COLO668 (cell line): ENCODE measurements around the gene MTERF4.

Experiments
- DNase-seq: peaks from one replicate; lab custom pipeline; 2025; ENCODE audit not compliant: unreplicated experiment; lab: John Stamatoyannopoulos, UW

MTERF4 gene

DNA sequence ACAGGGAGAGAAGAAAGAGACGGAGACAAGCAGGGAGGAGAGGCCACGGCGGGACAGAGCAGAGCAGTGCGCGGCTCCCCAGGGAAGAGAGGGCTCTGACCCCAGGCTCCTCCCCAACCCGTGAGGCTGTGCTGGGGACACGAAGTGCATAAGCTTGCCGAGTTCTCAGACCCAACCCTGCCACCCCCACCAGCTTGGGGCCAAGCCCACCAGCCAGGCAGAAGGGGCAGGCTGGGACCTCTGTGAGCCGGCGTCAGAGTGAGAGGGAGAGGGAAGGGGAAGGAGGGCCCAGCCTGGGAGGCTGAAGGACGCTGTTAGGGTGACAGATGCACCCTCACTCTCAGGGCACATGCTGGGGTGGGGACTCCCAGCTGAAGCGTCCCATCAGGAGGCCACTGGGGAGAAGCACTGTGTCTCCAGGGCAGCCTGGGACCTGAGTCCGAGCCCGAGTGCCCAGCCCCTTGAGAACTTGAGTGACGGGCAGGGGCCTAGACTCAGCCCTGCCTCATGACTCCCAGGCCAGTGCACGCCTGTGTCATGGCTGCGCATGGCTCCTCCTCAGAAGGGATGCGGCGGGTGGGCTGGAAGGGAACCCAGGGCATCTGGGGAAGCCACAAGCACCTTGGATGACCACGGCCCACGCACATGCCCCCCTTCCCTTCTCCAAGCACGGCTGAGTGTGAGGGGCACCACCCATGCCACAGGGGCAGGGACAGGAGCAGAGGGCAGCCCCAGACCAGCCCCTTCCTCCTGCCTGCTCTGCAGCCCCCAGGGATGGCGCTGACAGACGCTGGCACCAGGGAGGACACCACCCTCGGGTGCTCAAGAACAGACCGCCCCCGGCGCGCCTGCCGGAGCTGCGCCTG, 31.0 kb downstream of the MTERF4 start:
- no peak for DNase-seq

DNA sequence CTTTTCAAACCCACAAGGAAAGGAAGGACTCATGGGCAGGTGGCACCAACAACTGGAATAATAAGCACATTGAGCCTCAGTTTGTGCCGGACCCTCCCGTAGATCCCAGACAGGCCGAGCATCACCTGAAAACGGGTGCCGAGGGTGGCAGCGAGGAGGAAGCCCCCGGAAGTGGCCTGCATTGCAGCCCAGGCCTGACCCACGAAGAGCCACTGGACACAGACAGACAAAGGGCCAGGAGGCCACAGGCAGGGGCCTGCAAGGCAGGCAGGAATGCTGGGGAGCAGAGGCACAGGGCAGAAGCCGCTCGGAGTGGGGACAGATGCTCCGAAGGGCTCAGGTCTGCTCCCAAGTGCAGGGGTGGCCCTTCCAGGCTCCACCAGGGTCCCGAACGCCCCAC, 31.7 kb downstream of the MTERF4 start:
- DNase-seq = no peak

DNA sequence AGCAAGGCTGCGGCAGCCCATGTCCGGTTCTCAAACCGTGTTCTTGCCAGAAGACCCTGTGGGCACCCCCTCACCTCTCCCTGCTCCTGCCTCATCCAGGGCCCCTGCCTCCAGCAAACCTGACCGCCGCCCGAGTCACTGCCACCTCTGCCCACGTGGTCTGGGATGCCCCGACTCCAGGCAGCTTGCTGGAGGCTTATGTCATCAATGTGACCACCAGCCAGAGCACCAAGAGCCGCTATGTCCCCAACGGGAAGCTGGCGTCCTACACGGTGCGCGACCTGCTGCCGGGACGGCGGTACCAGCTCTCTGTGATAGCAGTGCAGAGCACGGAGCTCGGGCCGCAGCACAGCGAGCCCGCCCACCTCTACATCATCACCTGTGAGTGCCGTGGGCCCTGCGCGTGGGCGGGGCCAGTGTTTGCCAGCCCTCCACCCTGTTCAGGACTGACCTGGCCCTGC, 32.2 kb downstream of the MTERF4 start:
- DNase-seq = no peak

DNA sequence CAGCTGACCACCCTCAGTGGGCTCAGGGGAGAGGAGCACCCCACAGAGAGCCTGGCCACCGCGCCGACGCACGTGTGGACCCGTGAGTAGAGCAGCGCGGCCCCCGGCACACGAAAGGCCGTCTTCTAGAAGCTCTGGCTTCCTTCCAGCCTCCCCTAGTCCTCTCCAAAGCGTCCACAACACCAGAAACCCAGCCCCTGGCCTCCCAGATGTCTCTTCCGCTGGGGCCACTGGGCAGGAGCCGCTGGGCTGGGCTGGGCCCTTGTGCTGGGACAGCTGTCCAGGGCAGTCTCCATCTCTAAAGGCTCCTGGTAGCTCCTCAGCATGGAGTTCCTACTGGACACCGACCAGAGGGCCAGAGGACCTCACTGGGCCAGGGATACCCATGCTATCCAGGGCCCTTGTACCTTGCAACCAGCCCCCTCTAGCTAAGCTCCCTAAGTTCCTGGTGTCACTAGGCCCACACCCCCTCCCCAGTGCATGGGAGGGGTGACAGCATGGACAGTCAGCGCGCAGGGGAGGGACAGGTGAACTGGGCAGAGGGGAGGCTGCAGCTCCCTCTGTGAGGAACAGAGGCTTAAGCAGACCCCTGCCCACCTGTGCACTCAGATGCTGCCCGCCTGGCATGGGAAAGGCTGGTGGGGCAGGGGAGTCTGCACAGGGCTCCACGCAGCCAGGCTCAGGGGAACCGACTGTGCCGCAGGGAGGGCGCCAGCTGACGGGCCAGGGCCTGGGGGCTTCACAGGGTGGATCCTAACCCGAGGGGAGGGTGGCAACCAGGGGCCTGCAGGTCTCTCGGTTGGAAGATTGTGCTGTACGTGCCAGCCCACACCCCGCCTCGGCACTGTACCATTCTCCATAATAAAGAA, 32.9 kb downstream of the MTERF4 start:
- DNase-seq = no peak

DNA sequence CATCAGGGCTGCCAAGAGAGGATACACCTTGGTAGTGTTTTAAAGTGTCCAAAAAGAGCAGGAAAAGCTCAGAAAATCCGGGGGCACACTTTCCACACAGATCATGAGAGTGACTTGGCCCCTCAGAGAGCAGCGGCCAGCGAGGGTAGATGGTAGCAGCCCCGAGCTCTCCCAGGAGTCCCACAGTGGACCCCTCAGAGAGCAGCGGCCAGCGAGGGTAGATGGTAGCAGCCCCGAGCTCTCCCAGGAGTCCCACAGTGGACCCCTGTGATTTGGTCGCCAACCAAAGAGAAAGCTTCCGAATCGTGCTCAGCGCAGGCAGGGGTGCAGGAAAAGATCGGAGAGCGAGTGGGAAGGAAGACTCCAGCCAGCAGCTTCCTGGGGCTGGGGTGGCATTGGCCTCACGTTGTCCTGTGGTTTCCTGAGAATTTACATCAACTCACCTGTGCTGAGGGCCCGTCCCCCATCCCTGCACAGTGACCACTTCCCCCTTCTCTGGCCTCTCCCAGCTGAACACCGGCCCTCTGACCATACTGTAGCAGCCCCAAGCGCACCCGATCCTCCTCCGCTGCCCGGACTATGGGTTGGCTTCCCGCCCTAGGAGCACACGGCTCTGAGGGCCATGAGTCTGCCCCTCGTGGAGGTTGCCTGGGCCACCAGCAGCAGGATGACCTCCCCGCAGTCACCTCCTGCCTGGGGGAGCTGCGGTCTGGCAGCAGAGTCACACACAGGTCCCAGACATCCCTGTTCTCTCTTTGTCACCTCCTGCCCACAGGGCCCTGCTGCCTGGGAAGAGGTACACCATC, 33.7 kb downstream of the MTERF4 start:
- no peak for DNase-seq

DNA sequence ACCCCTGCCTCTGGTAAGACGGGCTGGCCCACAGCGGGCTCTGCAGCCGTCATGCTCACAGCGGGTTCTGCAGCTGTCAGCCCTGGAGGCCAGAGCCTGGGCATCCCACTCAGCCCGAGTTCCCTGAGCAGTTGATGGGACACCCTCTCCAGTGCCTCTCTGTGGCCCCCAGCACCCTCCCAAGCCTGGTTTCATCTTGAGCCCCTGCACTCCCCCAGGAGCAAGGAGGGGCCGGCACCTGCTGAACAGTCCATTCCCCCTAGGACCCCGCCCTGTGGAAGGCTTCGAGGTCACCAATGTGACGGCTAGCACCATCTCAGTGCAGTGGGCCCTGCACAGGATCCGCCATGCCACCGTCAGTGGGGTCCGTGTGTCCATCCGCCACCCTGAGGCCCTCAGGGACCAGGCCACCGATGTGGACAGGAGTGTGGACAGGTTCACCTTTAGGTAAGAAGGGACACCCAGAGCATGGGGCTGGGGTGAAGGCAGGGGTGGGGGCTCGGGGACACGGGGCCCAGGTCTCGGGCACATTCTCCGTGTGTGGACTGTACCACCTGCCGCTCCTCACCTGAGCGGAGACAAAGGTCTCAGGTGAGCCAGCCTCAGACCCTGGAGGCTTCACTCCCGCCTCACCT, 34.5 kb downstream of the MTERF4 start:
- no peak for DNase-seq

DNA sequence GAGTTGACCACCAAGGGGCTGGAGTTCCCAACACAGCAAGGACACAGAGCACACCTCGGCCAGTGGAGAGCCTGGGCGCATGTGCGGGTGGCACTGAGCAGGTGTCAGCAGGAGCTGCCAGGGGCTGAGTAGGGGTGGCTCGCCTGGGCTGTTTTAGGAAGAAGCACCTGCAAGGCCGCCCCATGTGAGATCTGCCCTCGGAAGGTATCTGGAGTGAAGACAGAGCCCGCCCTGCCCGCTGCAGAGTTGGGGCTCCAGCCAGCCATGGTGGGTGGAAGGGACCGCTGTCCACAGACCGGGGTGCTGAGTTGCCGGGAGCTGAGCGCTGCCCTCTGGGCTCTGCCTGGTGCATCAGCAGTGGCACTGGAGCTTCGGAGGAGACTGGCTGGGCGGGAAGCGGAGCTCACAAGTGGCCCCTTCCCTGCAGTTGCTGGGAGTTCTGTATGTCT, 35.2 kb downstream of the MTERF4 start:
- no peak for DNase-seq

DNA sequence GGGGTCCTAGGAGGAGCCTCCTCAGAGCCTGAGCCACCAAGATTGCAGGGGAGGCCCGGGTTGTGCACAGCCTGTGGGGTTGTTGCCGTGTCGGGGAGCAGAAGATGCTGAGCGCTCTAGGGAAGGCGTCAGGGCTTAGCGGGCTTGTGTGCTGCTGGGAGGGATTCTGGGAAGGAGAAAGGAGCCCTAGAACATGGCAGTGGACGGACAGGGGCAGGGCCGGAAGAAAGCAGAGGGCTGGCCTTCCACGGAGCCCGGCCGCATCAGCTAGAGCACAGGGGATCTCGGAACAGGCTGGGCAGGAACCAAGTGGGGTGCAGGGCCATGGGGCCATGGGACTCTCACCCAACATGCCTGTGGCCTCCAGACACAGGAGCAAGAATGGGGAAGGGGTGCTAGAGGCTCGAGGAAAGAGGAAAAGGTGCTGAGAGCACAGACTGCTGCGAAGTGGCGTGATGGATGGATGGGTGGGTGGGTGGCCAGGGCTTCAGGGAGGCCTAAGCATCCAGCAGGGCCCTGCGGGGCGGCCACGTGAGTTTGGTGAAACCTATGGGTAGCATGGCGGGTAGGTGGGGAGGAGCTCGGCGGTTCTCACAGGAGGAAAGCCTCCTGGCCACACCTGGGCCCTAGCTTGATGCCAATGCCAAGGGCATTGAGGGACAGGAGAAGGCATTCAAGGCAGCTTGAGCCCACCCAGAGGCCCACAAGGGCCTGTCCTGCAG, 35.8 kb downstream of the MTERF4 start:
- DNase-seq = no peak

DNA sequence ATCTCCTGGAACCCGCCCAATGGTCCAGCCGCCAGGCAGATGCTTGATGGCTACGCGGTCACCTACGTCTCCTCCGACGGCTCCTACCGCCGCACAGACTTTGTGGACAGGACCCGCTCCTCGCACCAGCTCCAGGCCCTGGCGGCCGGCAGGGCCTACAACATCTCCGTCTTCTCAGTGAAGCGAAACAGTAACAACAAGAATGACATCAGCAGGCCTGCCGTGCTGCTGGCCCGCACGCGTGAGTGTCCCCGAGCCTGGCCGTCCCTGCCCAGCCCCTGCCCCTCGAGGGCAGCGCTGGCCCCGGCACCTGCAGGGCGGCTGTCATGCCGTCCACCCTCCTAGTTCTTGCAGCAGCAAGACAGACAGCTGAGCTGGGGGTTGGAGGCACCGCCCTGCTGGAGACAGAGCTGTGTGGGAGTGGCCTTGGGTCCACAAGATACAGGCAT, 36.7 kb downstream of the MTERF4 start:
- no peak for DNase-seq

DNA sequence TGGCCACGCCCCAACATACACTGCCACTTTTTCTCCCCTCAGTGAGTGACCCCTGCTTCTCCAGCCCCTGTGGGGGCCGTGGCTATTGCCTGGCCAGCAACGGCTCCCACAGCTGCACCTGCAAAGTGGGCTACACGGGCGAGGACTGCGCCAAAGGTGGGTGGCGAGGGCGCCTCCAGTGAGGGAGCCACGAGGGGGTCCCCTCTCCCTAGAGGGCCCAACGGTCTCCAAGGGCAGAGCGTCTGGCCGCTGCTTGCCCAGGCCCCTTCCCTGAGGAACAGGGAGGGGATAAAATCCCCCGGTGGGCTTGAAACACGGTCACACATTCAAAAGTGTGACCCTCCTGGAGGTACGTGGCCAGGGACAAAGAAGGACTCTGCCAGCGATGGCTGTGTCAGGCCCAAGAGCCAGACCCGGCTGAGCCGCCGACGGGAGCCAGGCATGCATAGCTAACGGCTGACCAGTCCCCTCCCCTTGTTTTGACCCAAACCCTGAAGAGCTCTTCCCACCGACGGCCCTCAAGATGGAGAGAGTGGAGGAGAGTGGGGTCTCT, 37.2 kb downstream of the MTERF4 start:
- no peak for DNase-seq

DNA sequence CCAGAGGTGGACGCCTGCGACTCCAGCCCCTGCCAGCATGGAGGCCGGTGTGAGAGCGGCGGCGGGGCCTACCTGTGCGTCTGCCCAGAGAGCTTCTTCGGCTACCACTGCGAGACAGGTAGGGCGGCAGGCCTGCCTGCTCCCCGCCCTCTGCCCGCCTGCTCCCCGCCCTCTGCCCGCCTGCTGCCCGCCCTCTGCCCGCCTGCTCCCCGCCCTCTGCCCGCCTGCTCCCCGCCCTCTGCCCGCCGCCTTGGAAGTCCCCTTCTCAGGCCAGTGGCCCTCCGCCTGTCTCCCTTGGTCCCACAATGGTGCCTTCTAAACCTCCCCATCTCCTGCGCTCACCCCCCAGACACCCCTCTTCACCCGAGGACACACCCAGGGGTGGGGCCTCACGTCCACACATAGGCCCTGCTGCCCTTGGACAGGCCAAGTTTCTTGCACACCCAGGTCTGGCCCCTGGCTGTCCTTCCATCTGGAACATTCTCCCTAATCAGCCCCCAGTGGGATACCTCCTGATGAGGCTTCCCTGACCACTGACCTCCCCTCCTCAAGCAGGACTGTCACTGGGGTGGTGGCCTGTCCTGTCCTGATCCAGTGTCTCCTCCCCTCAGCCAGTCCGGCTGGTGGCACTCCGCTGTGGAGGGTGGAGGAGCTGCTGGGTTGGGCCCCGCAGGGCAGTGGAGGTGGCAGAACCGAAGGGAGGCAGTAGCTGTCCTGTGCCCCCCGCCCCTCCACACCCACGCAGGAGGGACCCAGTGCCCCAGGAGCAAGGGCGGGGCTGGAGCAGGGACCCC, 37.9 kb downstream of the MTERF4 start:
- DNase-seq = peak; percentile 53

DNA sequence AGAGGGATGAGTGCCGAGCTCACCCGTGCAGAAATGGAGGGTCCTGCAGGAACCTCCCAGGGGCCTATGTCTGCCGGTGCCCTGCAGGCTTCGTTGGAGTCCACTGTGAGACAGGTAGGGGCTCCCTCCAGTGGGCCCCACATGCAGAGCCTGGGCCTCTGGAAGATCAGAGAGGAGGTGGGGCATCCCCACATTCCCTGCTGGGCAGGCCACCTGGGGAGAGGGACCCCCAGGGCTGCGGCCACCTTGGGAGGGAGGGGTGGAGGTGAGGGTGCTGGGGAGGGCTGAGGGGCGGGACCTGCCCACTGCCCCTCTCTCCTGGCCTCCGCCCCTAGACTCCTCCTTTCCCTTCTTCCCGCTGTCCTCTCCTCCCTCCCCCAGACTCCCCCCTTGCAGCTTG, 38.5 kb downstream of the MTERF4 start:
- DNase-seq = peak; percentile 21

DNA sequence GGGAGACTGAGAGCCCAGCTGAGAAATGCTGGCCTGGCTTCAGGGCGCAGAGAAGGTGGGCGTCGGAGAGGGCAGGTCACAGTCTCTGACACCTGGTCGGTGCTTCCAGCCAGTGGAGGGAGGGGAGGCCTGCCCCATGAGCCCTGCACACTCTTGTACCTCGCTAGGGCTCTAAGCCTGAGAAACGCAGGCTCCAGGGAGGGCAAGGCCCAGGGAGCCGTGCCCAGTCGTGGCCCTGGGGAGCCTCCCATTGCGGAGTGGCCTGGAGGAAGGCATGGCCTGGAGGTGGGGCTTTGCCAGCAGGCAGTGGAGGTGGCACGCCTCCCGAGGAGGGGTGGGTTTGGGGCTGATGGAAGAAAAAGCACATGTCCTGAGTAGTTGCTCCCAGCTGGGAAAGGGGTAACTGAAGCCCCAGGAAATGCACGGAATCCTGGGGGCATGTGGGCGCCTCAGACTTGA, 39.0 kb downstream of the MTERF4 start:
- DNase-seq = no peak

DNA sequence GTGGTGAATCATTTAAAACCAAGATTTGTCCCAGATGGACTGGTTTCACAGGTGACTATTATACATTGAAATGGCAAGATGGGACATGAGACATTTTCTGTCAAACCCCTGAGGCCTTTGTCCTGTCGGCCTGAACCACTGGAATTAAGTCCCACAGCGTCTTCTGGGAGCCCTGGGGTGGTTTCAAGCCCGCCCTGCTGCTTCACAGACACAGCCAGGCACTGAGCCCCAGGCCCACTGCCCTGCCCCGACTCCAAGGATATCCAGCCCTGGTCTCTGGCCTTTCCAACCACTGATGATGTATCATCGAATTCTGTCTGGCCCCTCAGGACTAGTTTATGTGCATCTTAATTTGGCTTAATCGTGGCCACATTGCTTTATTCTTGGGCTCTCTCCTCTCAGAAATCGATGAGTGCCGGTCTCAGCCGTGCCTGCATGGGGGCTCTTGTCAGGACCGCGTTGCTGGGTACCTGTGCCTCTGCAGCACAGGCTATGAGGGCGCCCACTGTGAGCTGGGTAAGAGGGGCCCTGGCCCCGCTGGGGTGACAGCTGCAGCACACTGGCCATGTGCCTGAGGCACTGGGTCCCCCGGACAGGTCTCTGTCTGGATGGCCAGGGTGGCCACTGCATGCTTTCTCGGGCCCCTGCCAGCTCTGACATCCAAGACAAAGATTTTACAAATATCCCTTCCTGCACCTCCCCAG, 39.5 kb downstream of the MTERF4 start:
- no peak for DNase-seq

DNA sequence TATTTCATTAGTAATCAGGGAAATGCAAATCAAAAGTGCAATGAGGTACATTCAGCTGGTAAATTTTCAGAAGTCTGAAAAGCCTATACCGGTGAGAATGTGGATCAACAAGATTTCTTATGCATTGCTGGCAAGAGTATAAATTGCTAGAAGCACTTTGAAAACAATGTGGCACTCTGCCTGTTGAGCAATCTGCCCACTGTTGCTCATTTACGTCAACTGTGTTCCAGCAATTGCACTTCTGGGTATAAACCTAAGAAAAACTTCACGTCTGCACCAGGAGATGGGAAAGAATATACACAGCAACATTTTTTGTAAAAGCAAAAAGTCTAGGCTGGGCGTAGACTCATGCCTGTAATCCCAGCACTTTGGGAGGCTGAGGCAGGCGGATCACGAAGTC, 40.8 kb downstream of the MTERF4 start:
- no peak for DNase-seq

DNA sequence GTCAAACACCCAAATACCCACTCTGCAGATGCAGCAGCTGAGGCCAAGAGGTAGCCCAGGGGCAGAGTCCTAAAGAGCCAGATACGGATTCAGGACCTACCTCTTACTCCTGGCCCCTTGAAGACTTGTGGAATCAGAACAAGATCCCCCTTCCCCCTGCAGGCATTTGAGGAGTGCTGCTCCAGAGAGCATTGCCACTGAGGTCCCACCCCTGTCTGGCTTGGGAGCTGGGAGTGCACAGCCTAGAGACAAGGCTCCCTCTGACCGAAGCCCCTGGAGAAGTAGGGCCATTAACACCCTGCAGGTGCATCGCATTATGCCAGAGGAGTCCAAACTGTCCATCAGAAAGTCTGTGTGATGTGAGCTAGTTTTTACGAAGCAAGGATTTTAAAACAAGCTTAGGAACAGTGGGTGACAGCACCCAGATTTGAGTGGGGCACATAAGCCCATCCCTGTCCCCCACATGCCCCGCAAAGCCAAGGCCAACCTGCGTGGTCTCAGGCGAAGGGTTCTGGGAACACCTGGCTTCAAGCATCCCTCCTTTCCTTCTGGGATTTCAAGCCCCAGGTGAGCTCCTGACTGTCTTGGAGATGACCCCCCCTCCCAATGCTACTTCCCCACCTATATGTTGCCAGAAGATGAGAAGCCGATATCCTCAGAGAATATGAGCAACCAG, 48.4 kb downstream of the MTERF4 start:
- DNase-seq = no peak

DNA sequence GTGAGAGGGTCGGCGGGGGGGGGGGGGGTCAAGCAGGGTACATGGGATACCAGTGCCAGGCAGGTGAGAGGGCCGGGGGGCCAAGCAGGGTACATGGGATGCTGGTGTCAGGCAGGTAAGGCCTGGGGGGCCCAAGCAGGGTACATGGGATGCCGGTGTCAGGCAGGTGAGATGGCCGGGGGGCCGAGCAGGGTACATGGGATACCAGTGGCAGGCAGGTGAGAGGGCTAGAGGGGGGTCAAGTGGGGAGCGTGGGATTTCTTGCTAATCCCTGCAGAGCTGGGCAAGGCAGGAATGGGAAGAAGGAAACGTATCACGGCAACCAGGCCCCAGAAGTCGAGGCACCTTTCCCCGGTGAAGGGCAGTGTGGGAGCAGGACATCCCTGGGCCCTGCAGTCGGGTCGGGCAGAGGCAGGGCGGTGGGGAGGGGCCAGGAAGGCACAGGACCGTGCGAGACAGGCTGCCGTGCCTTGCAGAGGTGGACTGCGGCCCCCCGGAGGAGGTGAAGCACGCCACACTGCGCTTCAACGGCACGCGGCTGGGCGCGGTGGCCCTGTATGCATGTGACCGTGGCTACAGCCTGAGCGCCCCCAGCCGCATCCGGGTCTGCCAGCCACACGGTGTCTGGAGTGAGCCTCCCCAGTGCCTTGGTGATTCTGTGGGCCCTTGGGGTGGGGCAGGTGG, 49.3 kb downstream of the MTERF4 start:
- DNase-seq = no peak
